ENCODE data around the gene SRGAP3. TPM values are rescaled to one million over a fixed set of nuclear protein-coding genes. Genes with fewer than 3 reads are reported as not detected.

SRGAP3 gene
- total RNA-seq, 5 donors from 2014 or later (not counting 1 experiment from before 2014, with no cell fraction given), result 1.4 to 4.4 (median 2.8) TPM

GRCh38 chr3:9190276-9190675 is 59.2 kb downstream of the SRGAP3 start:
- H3K4me3 Mint-ChIP-seq, result no peak overlapping the region
- no peaks in the 10 kb centered on the region for H3K4me1 ChIP-seq (ENCODE audit: control insufficient read depth in 1 of 2, extremely low read depth in 1 of 2, insufficient read depth in 2 of 2, low read length in 2 of 2)
- H3K36me3 ChIP-seq (ENCODE audit: control insufficient read depth in 2 of 2, extremely low read depth in 1 of 2, insufficient read depth in 1 of 2, low read length in 1 of 2), result no peaks in the 10 kb centered on the region
- DNase-seq (no peak), ATAC-seq (replicated peaks in 1 of 4) (no peak)
- no peak overlapping the region for H3K27ac ChIP-seq (ENCODE audit: low read length)
- peaks cover 0 to 7% of the 10 kb centered on the region in 2 donors for H3K27me3 Mint-ChIP-seq
- 90% methylated on average over 7 of the region's 8 CpGs for WGBS (ENCODE audit: insufficient coverage)
- no peak overlapping the region for H3K4me3 ChIP-seq (ENCODE audit: control insufficient read depth in 1 of 2, extremely low read depth in 1 of 2, low read length in 1 of 2)
- H3K9me3 ChIP-seq, result no peaks in the 10 kb centered on the region
- no peaks in the 10 kb centered on the region for H3K36me3 Mint-ChIP-seq
- H3K9me3 Mint-ChIP-seq, result no peaks in the 10 kb centered on the region
- no peaks in the 10 kb centered on the region for H3K4me1 Mint-ChIP-seq
- no peak overlapping the region for H3K27ac Mint-ChIP-seq
- H3K27me3 ChIP-seq (replicated peaks in 1 of 2; ENCODE audit: control insufficient read depth in 2 of 2, extremely low read depth in 1 of 2, insufficient read depth in 2 of 2, low read length in 1 of 2), result peaks cover 0 to 3% of the 10 kb centered on the region in 2 experiments
- ChIA-PET POLR2A (no interaction called here), CTCF (no interaction called here)

- Histone ChIP-seq H3K27ac (ENCODE audit: low read length) (no peak overlapping the region), H3K9me3 (no peaks in the 10 kb centered on the region), H3K4me1 (ENCODE audit: control insufficient read depth in 1 of 2, extremely low read depth in 1 of 2, insufficient read depth in 2 of 2, low read length in 2 of 2) (no peaks in the 10 kb centered on the region), H3K27me3 (replicated peaks in 1 of 2; ENCODE audit: control insufficient read depth in 2 of 2, extremely low read depth in 1 of 2, insufficient read depth in 2 of 2, low read length in 1 of 2) (no peaks in the 10 kb centered on the region), H3K36me3 (ENCODE audit: control insufficient read depth in 2 of 2, extremely low read depth in 1 of 2, insufficient read depth in 1 of 2, low read length in 1 of 2) (no peaks in the 10 kb centered on the region), H3K4me3 (ENCODE audit: control insufficient read depth in 1 of 2, extremely low read depth in 1 of 2, low read length in 1 of 2) (no peak overlapping the region)
- ChIA-PET POLR2A (no interaction called here), CTCF (no interaction called here)
- H3K4me1 Mint-ChIP-seq, result no peaks in the 10 kb centered on the region
- peaks cover 0 to 7% of the 10 kb centered on the region in 2 donors for H3K27me3 Mint-ChIP-seq
- DNase-seq (no peak), ATAC-seq (replicated peaks in 1 of 4) (no peak)
- H3K4me3 Mint-ChIP-seq, result no peak overlapping the region
- H3K9me3 Mint-ChIP-seq, result no peaks in the 10 kb centered on the region
- no peak overlapping the region for H3K27ac Mint-ChIP-seq
- no CpG with 5 or more reads among the region's 1 CpG for WGBS (ENCODE audit: insufficient coverage)
- H3K36me3 Mint-ChIP-seq, result no peaks in the 10 kb centered on the region
Observed at GRCh38 chr3:9188583-9188982, 60.9 kb downstream of the SRGAP3 start.

GRCh38 chr3:9185701-9186100 is 63.7 kb downstream of the SRGAP3 start:
- Mint-ChIP-seq H3K4me3 (no peak overlapping the region), H3K9me3 (no peaks in the 10 kb centered on the region), H3K4me1 (peaks cover 3 to 10% (median 9%) of the 10 kb centered on the region in 3 donors), H3K27ac (no peak overlapping the region), H3K36me3 (no peaks in the 10 kb centered on the region), H3K27me3 (peaks cover 0 to 7% of the 10 kb centered on the region in 2 donors)
- no peak overlapping the region for H3K27ac ChIP-seq (ENCODE audit: low read length)
- H3K27me3 ChIP-seq (replicated peaks in 1 of 2; ENCODE audit: control insufficient read depth in 2 of 2, extremely low read depth in 1 of 2, insufficient read depth in 2 of 2, low read length in 1 of 2), result no peaks in the 10 kb centered on the region
- no peak overlapping the region for H3K4me3 ChIP-seq (ENCODE audit: control insufficient read depth in 1 of 2, extremely low read depth in 1 of 2, low read length in 1 of 2)
- ChIA-PET POLR2A (no interaction called here), CTCF (interaction anchor here in 1 of 2 donors (0.7 kb wide), 1 partner anchor 27 kb away, joined by 7 read pairs; no protein-coding TSS in a partner anchor)
- 86% methylated on average over 4 of the region's 5 CpGs for WGBS (ENCODE audit: insufficient coverage)
- H3K9me3 ChIP-seq, result no peaks in the 10 kb centered on the region
- no peak for ATAC-seq (replicated peaks in 1 of 4)
- DNase-seq, result no peak
- H3K36me3 ChIP-seq (ENCODE audit: control insufficient read depth in 2 of 2, extremely low read depth in 1 of 2, insufficient read depth in 1 of 2, low read length in 1 of 2), result no peaks in the 10 kb centered on the region
- peaks cover 4 to 5% of the 10 kb centered on the region in 2 experiments for H3K4me1 ChIP-seq (ENCODE audit: control insufficient read depth in 1 of 2, extremely low read depth in 1 of 2, insufficient read depth in 2 of 2, low read length in 2 of 2)

- Histone ChIP-seq H3K27me3 (replicated peaks in 1 of 2; ENCODE audit: control insufficient read depth in 2 of 2, extremely low read depth in 1 of 2, insufficient read depth in 2 of 2, low read length in 1 of 2) (no peaks in the 10 kb centered on the region), H3K9me3 (no peaks in the 10 kb centered on the region), H3K4me1 (ENCODE audit: control insufficient read depth in 1 of 2, extremely low read depth in 1 of 2, insufficient read depth in 2 of 2, low read length in 2 of 2) (peaks cover 10 to 11% of the 10 kb centered on the region in 2 experiments), H3K4me3 (ENCODE audit: control insufficient read depth in 1 of 2, extremely low read depth in 1 of 2, low read length in 1 of 2) (no peak overlapping the region), H3K36me3 (ENCODE audit: control insufficient read depth in 2 of 2, extremely low read depth in 1 of 2, insufficient read depth in 1 of 2, low read length in 1 of 2) (no peaks in the 10 kb centered on the region), H3K27ac (ENCODE audit: low read length) (no peak overlapping the region)
- H3K4me3 Mint-ChIP-seq, result no peak overlapping the region
- CTCF ChIA-PET, result no interaction called here
- H3K27ac Mint-ChIP-seq, result no peak overlapping the region
- DNase-seq (no peak), ATAC-seq (replicated peaks in 1 of 4) (no peak)
- H3K36me3 Mint-ChIP-seq, result no peaks in the 10 kb centered on the region
- H3K9me3 Mint-ChIP-seq, result no peaks in the 10 kb centered on the region
- POLR2A ChIA-PET, result no interaction called here
- peaks cover 0 to 7% of the 10 kb centered on the region in 2 donors for H3K27me3 Mint-ChIP-seq
- 92% methylated on average over 1 of the region's 3 CpGs for WGBS (ENCODE audit: insufficient coverage)
- H3K4me1 Mint-ChIP-seq, result peaks cover 10 to 16% (median 15%) of the 10 kb centered on the region in 3 donors
Observed at GRCh38 chr3:9185046-9185445, 64.4 kb downstream of the SRGAP3 start.

GRCh38 chr3:9184461-9184835 is 65.0 kb downstream of the SRGAP3 start:
- ATAC-seq (replicated peaks in 1 of 4) (no peak), DNase-seq (no peak)
- ChIA-PET POLR2A (no interaction called here), CTCF (no interaction called here)
- no peak overlapping the region for H3K4me3 Mint-ChIP-seq
- H3K9me3 Mint-ChIP-seq, result no peaks in the 10 kb centered on the region
- peaks cover 16 to 22% (median 21%) of the 10 kb centered on the region in 3 donors for H3K4me1 Mint-ChIP-seq
- H3K27me3 ChIP-seq (replicated peaks in 1 of 2; ENCODE audit: control insufficient read depth in 2 of 2, extremely low read depth in 1 of 2, insufficient read depth in 2 of 2, low read length in 1 of 2), result no peaks in the 10 kb centered on the region
- H3K9me3 ChIP-seq, result no peaks in the 10 kb centered on the region
- peaks cover 0 to 7% of the 10 kb centered on the region in 2 donors for H3K27me3 Mint-ChIP-seq
- H3K4me1 ChIP-seq (ENCODE audit: control insufficient read depth in 1 of 2, extremely low read depth in 1 of 2, insufficient read depth in 2 of 2, low read length in 2 of 2), result peaks cover 16 to 17% of the 10 kb centered on the region in 2 experiments
- H3K36me3 ChIP-seq (ENCODE audit: control insufficient read depth in 2 of 2, extremely low read depth in 1 of 2, insufficient read depth in 1 of 2, low read length in 1 of 2), result no peaks in the 10 kb centered on the region
- H3K27ac ChIP-seq (ENCODE audit: low read length), result no peak overlapping the region
- no peak overlapping the region for H3K4me3 ChIP-seq (ENCODE audit: control insufficient read depth in 1 of 2, extremely low read depth in 1 of 2, low read length in 1 of 2)
- no peaks in the 10 kb centered on the region for H3K36me3 Mint-ChIP-seq
- WGBS (ENCODE audit: insufficient coverage), result no CpG with 5 or more reads among the region's 4 CpGs
- no peak overlapping the region for H3K27ac Mint-ChIP-seq

- Mint-ChIP-seq H3K27ac (no peak overlapping the region), H3K36me3 (no peaks in the 10 kb centered on the region), H3K4me3 (no peak overlapping the region), H3K27me3 (peaks cover 0 to 7% of the 10 kb centered on the region in 2 donors), H3K4me1 (peaks cover 21 to 25% (median 25%) of the 10 kb centered on the region in 3 donors), H3K9me3 (no peaks in the 10 kb centered on the region)
- Histone ChIP-seq H3K4me1 (ENCODE audit: control insufficient read depth in 1 of 2, extremely low read depth in 1 of 2, insufficient read depth in 2 of 2, low read length in 2 of 2) (peaks cover 16 to 20% of the 10 kb centered on the region in 2 experiments), H3K9me3 (no peaks in the 10 kb centered on the region), H3K27me3 (replicated peaks in 1 of 2; ENCODE audit: control insufficient read depth in 2 of 2, extremely low read depth in 1 of 2, insufficient read depth in 2 of 2, low read length in 1 of 2) (no peaks in the 10 kb centered on the region), H3K27ac (ENCODE audit: low read length) (no peak overlapping the region), H3K36me3 (ENCODE audit: control insufficient read depth in 2 of 2, extremely low read depth in 1 of 2, insufficient read depth in 1 of 2, low read length in 1 of 2) (no peaks in the 10 kb centered on the region), H3K4me3 (ENCODE audit: control insufficient read depth in 1 of 2, extremely low read depth in 1 of 2, low read length in 1 of 2) (no peak overlapping the region)
- ATAC-seq (replicated peaks in 1 of 4), result no peak
- CTCF ChIA-PET, result no interaction called here
- no peak for DNase-seq
- 91% methylated on average over 7 of the region's 10 CpGs for WGBS (ENCODE audit: insufficient coverage)
- POLR2A ChIA-PET, result no interaction called here
Observed at GRCh38 chr3:9183811-9184460, 65.5 kb downstream of the SRGAP3 start.
